Iris pigment epithelial cell (primary cell): ENCODE results near the gene ARSI.

Experiments used
- DNase-seq: peaks from one replicate; pipeline ENCODE4 v3.0.0-alpha.2; 2011; ENCODE audit warnings: low read depth

ARSI gene

DNA sequence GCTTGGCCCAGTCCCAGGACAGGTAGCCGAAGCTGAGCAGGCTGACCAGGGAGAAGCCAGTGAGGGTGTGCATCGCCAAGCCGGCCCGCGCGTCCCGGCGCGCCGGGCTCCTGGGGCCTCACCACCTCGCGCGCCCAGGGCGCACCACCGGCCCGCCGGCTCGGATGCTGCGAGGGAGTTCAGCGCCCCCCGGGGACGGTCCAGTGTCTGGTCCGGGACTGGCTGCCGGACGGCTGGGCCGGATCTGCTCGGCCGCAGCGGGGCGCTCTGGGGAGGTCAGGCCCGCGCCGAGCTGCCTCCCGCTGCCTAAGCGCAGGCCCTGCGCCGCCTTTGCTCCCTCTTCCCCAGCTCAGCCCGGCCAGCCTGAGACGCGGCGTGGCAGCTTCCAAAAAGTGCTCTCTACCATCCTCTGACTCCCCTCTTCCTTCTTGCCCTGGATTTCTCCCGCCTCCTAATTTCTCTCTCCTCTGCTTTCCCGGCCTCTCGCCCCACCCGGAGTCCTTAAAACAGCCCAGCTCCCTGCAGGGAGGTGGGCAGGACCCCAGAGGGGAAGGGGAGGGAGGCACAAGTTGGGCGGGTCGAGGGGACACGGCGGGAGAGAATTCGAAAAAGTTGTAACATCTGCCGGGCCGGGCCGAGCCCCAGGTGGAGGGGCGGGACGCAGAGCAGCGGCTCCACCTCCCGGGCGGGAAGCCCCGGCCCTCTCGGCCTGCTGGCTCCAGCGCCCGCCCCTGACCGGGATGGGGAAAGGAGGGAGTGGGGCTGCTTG, at the start of gene ARSI:
ARSI (minus strand) TSS at position 605 of the 769 bp plus-strand sequence; CDS start at position 73, 532 bp downstream.
- DNase-seq, result peak; percentile 51

DNA sequence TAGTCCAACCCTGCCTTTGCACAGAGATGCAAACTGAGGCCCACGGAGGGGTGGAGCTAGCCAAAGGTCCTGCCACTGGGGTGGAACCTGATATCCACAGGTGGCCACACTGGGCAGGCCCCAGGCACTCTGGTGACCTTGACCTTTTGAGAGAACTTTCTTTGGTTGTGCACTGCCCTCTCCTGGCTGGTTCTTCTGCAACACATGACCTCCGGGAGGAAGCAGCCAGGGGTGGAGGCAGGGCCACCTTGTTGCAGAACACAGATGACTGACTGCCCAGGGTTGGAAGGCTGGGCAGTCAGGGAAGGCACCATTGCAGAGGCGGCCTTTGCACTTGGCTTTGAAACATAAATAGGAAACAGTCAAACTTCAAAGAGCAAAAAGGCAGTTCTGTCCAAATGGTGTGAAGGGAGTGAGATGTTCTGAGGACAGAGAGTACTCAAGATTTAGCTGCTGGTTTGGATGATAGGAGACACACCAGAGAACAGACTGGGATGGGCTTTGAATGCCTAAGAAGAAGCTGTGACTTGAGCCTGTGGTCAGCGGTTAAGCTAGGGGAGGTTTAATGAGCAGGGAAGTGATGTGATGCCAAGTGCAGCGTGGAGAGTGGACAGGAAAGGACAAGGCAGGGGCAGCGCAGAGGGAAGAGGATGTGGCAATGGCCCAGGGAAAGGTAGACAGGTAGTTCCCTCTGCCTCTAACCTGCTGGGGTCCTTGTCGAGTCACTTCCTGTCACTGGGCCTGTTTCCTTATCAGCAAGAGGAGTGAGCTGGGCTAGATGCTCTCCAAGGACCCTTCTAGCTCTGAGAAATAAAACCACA, 48.0 kb upstream of the ARSI start:
- peak; percentile 76 for DNase-seq

DNA sequence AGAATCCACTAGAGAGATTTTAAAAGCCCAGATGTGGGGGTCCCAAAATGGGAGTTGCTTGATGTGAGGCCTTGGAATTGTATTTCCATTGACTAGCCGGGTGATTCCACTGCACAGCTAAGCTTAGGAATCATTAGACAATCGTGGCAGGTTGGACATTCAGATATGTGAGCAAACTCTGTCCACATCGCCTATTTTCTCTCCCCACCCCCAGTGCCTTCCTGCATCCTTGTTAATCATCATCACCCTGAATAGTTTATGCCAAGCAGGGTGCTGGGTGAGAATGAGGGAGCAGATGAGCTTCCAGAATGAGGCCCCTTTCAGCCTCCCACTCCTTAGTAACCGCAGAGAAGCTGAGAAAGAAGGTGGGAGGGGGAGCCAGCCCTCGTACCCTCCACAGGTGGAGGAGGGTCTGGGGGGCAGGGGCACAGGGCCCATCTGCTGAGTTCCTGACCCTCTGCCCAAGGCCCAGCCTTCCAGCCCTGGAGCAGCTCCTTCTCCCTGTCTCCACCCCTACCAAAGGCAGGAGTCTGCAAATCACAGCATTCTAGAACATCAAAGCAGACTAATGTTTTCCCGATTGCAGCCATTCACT, 47.1 kb upstream of the ARSI start:
- no peak for DNase-seq

DNA sequence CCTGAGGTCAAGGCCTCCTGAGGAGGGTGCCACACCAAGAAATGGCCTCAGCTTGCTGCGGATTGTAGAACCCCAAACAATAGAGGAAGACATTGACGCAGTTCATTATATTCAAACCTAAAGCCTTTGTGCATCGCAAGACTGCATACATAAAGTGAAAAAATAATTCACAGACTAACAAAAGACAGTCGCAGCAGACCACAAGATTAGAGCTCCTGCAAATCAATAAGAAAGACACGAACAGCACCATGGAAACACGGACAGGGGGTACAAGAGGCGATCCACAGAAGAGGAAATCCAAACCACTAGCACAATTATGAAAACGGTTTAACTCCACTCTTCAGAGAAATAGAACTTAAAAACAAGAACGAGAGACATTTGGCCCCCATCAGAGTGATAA, 44.7 kb upstream of the ARSI start:
- DNase-seq, result no peak

DNA sequence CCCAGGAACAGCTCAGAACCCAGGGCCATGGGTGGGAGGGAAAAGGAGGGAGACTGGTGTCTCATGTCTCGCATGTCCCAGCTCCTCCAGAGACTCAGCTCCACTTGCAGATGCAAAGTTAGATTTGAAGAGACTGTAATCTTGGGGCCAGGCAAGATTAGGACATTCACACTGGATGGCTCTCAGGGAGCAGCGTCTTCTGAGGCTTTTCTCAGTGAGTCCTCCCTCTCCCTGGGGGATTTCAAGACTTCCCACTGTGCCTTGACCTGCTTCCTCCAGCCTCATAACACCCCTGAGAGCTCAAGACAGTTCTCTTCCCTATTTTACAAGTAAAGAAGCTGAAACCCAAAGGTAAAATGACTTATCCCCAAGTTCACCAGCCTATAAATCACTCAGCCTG, 44.3 kb upstream of the ARSI start:
- DNase-seq, result no peak

DNA sequence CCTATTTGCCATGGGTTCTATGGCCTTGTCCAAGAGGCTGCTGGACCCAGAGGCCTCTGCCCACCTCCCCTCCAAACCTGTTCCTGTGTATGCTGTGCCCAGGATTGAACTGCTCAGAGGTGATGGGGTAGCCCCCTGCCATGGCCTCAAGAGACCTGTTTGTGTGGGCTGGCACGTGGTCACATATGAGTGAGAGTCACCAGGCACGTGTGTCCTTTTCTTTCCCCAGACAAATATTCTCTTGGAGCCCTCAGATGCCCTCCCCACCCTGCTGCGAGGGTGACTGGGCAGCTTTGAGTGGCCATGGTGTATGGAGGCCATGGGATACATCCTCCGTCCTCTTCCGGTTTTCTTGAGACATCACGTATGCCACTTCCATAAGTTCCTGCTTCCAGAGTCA, 43.9 kb upstream of the ARSI start:
- no peak for DNase-seq

DNA sequence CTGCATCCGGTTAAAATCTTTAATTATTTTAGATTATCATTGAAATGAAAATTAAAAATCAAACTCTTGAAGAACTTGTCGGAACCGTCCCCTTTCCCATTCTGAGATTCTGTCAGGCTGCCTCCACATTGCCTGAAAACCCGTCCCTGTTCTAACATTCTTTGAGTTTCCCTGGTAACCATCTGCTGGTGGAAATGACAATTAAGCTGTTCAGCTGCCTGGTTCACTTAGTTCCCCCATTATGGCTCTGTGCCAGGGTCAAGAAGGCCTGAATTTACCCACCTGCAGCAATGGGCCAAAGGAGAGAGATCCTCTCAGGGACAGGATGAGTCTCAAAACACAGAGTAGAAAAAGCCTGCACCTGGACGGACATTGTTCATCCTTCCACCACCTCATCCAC, 43.0 kb upstream of the ARSI start:
- DNase-seq, result no peak

DNA sequence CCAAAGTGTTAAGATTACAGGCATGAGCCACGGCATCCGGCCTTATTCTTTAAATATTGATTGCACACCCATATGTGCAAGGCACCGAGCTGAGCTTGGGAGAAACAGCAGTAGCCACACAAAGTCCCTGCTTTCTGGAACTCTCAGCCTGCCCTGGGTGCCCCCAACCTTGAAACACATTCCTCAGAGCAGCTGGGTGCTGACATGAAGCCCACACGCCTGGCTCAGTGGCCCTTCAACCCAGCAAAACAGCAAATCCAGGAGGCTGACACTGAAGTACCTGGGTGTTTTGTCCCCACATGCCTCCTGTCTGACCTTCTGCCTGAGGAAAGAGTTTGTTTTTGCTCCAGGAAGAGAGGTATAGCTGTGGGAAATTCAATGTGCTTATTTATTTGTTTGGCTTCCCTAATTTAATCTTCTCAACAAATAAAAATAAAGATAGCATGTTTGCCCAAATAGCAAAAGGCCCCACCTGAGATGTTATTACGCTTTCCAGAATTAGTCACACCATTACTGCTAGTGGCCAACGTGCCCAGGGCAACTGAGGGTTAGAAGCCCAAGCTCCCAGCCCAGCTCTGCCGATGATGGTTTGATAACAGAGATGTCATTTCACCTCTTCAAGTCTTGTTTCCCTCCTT, 41.4 kb upstream of the ARSI start:
- no peak for DNase-seq

DNA sequence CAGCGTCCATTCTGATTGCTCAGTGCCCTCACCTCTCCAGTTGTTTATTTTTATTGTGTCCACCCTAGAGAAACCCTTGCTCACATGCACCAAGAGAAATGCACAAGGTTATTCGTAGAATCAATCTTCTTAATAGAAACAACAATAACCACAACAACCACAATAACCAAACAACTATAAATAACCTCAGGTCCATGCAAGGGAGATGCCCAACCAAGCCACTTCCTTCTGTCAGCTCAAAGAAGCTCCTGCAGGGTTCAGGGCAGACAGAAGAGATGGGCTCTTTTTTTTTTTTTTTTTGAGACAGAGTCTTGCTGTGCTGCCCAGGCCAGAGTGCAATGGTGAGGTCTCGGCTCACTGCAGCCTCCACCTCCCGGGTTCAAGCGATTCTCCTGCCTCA, 39.9 kb upstream of the ARSI start:
- DNase-seq, result no peak

DNA sequence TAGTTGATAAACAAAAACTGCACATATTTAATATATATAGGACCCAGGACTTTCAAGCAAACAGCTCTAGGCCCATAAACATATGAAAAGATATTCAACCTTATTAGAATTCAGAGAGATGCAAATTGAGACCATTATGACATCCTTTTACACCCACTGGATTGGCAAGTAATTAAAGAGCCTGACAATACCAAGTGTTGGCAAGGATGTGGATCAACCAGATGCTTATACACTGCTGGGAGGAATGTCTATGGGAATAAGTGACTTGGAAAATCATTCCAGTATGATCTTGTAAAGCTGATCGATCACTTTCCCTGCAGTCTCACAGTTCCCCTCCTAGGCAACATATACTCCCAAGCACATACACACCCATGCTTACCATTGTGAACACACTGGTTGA, 39.3 kb upstream of the ARSI start:
- no peak for DNase-seq

DNA sequence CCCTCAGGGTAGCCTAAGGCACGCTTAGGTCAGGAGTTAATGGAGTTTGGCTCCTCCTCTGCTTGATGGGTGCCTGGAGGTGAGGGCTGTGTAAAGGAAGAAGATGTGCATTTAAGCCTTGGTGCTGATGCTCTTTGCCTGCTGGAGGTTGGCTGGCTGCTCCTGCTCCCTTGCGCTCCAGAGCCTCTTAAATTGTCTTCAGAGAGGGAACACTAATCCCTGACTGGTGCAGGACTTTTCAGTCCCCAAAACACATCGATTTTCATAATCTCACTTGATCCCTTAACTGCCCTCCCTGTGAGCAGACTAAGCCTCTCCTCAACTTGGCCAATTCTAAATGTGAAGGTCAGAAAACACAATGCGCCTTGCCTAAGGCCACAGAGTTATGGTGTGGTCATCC, 38.6 kb upstream of the ARSI start:
- DNase-seq, result no peak

DNA sequence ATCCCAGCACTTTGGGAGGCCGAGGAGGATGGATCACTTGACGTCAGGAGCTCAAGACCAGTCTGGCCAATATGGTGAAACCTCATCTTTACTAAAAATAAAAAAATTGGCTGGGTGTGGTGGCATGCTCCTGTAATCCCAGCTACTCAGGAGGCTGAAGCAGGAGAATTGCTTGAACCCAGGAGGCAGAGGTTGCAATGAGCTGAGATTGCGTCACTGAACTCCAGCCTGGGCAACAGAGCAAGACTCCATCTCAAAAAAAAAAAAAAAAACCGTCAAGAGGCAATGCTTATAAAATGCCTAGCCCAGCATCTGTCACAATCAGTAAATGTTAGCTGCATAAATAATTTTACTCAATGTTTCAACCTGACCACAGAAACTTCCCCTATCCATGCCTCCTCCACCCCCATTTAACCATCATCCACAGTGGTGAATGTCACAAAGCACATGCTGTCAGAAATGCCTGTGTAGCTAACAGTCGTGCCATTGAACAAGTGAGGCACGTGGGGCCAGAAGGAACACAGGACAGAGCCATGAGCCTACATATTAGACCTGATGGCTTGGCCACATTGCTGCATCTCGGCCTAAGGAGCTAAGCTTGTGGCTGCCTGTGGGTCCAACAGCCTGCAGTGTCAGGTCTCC, 38.0 kb upstream of the ARSI start:
- no peak for DNase-seq

DNA sequence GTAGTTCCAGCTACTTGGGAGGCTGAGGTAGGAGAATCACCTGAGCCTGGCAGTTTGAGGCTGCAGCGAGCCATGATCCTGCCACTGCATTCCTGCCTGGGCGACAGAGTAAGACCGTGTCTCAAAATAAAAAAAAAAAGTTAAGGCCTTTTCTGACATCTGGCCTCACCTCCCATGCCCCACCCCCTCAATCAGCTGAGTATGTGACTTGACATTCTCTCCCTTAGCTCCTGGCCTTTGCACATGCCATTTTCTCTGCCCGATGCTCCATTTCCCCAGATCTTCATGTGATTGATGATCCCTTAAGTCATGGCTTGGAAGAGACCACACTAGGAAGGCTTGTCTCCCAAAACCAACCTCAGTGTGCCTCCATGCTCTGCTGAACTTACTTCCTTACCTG, 37.1 kb upstream of the ARSI start:
- DNase-seq, result no peak

DNA sequence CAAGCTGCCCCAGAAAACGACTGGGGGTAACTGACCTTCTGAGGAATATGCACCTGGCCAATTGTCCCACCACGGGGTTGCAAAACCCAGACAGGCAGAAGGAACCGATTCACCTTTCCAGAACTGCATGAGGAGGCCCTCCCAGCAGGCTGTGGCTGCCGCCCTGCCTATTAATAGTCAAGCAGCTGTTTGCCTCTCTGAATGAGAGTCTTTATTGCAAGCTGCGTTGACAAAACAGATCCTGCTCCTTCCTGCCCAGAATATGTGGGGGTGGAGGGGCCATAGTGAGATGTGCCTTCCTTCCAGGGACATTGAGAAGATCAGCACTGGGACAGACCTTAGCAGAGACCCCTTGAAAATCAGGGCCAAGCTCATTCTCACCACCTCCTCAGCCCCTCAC, 36.5 kb upstream of the ARSI start:
- no peak for DNase-seq

DNA sequence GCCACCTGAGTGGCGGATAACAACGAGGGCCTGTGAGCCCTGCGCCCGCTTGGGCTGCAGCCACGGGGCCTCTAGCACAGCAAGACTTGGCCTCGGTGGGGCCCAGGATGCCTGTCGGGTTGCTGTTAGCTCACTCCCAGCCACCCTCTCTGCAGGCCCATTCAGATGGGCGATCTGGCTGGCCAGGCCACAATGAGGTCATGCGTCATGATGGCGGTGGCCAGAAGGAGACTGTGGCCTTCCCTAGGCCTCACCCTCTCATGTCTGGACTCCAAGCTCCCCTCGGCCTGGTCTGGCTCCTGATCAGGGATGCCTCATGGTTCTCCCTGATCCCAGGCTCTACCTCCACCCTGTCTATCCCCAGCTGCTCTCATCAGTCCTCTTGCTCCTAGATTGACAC, 35.8 kb upstream of the ARSI start:
- no peak for DNase-seq

DNA sequence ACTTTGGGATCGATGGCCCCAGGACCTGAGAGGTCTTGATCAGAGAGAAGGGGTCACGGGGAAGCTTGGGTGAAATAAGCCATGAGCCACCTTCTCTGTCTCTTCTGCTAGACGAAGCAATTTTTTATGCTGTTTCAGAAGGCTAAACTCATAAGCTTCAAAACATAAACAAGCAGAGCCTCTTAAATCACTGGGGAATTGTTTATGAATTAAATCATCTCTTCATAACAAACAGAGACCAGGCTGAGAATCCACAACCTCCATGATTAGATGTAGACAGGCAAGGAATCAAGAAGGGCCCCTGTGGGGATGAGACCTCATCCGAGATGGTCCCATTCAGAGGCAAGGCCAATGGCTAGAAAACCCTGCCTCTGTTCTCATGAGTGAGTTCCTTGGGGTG, 33.1 kb upstream of the ARSI start:
- no peak for DNase-seq

DNA sequence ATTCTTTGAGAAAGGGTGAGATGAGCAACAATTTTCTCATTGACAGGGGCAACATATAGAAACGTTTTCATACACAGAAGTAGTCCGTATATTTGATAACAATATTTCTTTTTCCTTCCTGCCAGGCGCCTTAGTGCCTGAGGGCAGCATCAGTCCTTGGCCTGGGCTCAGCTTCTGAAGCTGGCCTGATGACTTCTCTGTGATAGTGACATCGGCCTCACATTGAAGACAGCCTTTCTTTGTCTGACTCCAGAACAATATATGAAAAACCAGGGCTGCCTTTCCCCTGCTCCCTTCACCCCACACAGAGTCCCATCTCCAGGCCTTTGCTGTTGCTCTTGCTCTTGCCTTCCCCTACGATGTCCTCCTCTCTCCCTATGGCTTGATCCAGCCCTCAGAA, 30.7 kb upstream of the ARSI start:
- no peak for DNase-seq

DNA sequence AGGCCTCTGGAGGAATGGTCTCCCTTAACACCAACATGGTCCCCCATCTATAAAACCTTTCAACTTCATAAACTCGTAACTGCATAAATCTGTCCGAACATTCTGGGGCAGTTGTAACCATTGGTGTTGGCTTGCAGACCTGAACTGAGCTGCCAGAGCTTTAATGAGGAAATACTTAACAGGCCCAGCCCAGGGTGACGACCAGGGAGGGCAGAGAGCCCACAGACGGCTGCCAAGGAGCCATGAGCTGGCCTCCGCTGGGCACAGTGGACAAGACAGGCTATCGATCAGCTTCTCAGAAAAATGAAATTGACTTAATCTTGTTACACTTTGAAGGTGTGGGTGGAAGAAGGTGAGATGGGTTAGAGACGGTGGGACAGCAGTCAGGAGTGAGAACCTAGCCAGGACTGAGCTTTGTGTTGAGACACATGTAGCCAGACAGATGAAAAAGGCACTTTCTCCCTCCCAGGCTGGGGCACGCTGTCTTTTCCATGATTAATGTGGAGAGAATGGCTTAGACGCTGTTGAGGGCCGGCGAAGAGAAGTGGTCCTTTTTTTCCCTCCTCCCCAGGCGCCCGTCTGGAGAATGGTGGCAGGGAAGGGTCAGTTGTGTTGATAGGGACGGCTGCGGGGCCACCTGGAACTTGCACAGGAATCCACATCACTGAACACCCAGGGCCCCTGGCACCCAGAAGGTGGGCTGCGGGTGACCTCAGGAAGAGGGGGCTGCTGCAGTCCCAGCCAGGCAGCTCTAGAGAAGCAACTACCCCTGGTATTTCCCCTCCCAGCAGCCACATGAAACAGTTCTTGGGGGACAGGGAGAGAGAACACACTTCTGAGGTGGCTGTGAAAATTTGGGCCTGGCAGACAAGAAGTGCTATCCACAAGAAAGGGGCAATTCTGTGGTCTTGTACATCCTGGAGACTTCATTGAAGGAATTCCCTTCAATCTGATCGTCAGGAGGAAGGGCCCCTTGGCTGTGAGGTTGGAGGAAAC, 27.5 kb upstream of the ARSI start:
- no peak for DNase-seq

DNA sequence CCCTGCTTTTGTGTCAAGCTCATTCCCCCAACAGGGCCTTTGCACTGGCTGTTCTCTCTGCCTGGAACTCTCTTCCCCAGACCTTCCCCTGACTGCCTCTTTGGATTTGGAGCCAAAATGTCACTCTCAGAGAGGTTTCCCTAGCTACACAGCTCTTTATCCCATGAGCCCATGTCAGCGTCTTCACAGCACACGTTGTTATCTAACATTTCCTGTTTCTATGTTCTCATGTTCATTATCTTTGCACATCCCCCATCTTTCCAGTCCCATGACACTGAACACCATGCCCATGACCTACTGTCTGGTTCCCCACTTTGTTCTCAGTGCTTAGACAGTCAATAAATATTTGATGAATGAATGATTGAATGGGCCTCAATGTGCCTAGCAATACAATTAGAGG, 26.3 kb upstream of the ARSI start:
- DNase-seq, result no peak

DNA sequence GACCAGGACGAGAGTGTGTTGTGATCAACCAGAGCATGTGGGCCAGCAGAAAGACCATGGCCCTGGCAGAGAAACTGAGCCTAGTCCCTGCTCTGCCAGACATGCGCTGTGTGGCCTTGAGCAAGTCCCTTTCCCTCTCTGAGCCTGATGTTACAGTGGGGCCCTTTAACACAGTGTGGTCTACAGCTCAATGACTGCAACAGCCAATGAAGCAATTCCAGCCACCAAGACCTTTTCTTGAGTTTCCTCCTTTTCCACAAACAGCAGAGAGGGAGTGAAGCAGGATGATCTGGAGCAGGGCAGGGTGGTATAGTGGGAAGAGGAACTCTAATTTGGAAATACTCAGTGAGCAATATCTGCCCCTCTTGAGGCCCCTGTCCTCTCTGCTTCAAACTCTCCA, 25.8 kb upstream of the ARSI start:
- no peak for DNase-seq

DNA sequence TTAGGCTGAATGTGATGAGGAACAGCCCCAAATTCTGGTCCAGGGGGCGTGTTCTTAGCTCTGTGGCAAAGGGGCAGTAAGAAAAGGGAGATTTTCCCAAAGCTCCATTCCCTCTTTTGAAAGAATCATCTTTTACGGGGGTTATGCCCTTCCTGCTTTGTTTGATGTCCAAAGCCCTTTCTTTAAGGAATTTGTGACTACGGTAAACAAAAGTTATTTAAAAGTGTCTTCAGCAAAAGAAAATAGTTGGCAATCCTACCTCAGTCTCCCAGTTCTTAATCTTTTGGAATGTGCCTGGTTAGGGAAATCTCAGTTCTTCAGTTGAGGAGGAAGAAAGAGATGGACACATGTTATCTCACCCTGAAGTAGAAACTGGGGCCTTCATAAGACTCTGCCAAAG, 24.4 kb upstream of the ARSI start:
- DNase-seq, result no peak
